SK-N-SH (cell line): ENCODE data around the gene BMP8A. TPM values are rescaled to one million over a fixed set of nuclear protein-coding genes. Genes with fewer than 3 reads are reported as not detected.

Experiments
- CTCF ChIA-PET: fragments of 300-600, 350-600 bp; formaldehyde crosslinking; extraction: SDS; loops from one replicate; lab custom pipeline; 2021; lab: Yijun Ruan, JAX
- POLR2A ChIA-PET: fragments of 350-600 bp; sonication (Branson Sonifier 250); formaldehyde crosslinking; extraction: SDS; loops from one replicate; lab custom pipeline; 2020; ENCODE audit warnings: antibody characterized with exemption, inconsistent platforms; lab: Yijun Ruan, JAX
- DNase-seq: peaks from one replicate; pipeline ENCODE4 v3.0.0; 2012
- H2AFZ ChIP-seq: fragments of 200-600 bp; sonication (generic); 2 replicates; pipeline ENCODE4 v1.8.1; 2016; ENCODE audit warnings: antibody characterized with exemption, mild to moderate bottlenecking, low read depth
- H3F3A ChIP-seq: fragments of 200-600 bp; sonication (generic); replicated peaks from 2 replicates; pipeline ENCODE3; 2016; ENCODE audit warnings: antibody characterized with exemption, mild to moderate bottlenecking; ENCODE audit not compliant: insufficient read depth
- H3K27ac ChIP-seq, 2 experiments: fragments of 200-500 bp in 1 of 2; fragments of 200-600 bp in 1 of 2; sonication (Bioruptor generic) in 1 of 2; sonication (generic), shearing (Covaris generic) in 1 of 2; 2 replicates each; pipeline versions ENCODE4 v1.5.1 to v1.6.1; 2014 to 2016; ENCODE audit warnings: low read depth in 2 of 2, inconsistent platforms in 1 of 2, low read length in 1 of 2, mild to moderate bottlenecking in 1 of 2, mixed read lengths in 1 of 2
- H3K27me3 ChIP-seq: fragments of 200-600 bp; sonication (generic), shearing (Covaris generic); 2 replicates; pipeline ENCODE4 v1.6.1; 2016; ENCODE audit warnings: mixed run types; ENCODE audit not compliant: insufficient read depth
- H3K36me3 ChIP-seq, 2 experiments: fragments of 200-500 bp in 1 of 2; fragments of 200-600 bp in 1 of 2; sonication (Bioruptor generic) in 1 of 2; sonication (generic) in 1 of 2; replicated peaks in 1 of 2; 2 replicates each; pipeline versions ENCODE3 to v1.5.1; 2014 to 2016; ENCODE audit warnings: low read length in 1 of 2, mild to moderate bottlenecking in 1 of 2; ENCODE audit not compliant: insufficient read depth in 2 of 2, control insufficient read depth in 1 of 2
- H3K4me1 ChIP-seq, 2 experiments: fragments of 200-500 bp in 1 of 2; fragments of 200-600 bp in 1 of 2; sonication (Bioruptor generic) in 1 of 2; sonication (generic), shearing (Covaris generic) in 1 of 2; 2 replicates each; pipeline versions ENCODE4 v1.5.1 to v1.6.1; 2014 to 2016; ENCODE audit warnings: low read depth in 1 of 2, low read length in 1 of 2, mixed run types in 1 of 2; ENCODE audit not compliant: insufficient read depth in 2 of 2, control insufficient read depth in 1 of 2
- H3K4me2 ChIP-seq: fragments of 200-600 bp; sonication (generic), shearing (Covaris generic); 2 replicates; pipeline ENCODE4 v1.6.1; 2017; ENCODE audit warnings: mixed run types
- H3K4me3 ChIP-seq, 2 experiments: fragments of 200-500 bp in 1 of 2; fragments of 200-600 bp in 1 of 2; sonication (Bioruptor generic) in 1 of 2; sonication (generic), shearing (Covaris generic) in 1 of 2; 2 replicates each; pipeline versions ENCODE4 v1.5.1 to v1.8.1; 2014 to 2016; ENCODE audit warnings: low read depth in 2 of 2, inconsistent platforms in 1 of 2, low read length in 1 of 2, mild to moderate bottlenecking in 1 of 2, mixed read lengths in 1 of 2, moderate library complexity in 1 of 2
- H3K79me2 ChIP-seq: fragments of 200-600 bp; sonication (generic); 2 replicates; pipeline ENCODE4 v1.8.1; 2017; ENCODE audit warnings: mild to moderate bottlenecking; ENCODE audit not compliant: insufficient read depth
- H3K9ac ChIP-seq: fragments of 200-600 bp; sonication (generic); 2 replicates; pipeline ENCODE4 v1.6.1; 2017; ENCODE audit warnings: mixed run types
- H3K9me2 ChIP-seq: fragments of 200-600 bp; sonication (generic); 2 replicates; pipeline ENCODE4 v1.6.1; 2017; ENCODE audit warnings: mixed run types
- H3K9me3 ChIP-seq: fragments of 200-600 bp; sonication (generic); 2 replicates; pipeline ENCODE4 v1.6.1; 2017; ENCODE audit warnings: mixed run types, mild to moderate bottlenecking, moderate library complexity
- H4K20me1 ChIP-seq: fragments of 200-600 bp; sonication (generic); 2 replicates; pipeline ENCODE4 v1.6.1; 2017; ENCODE audit warnings: mild to moderate bottlenecking, mixed run types; ENCODE audit not compliant: insufficient read depth
- FOXM1 ChIP-seq: IDR thresholded peaks from 2 replicates; pipeline ENCODE4 v1.4.0; 2012; ENCODE audit warnings: low read depth, mild to moderate bottlenecking
- IRF3 ChIP-seq: fragments of 150-350 bp; IDR thresholded peaks from 2 replicates; pipeline ENCODE4 v1.6.1; 2016; ENCODE audit warnings: mild to moderate bottlenecking, low read depth, low read length
- MXI1 ChIP-seq: IDR thresholded peaks from 2 replicates; pipeline ENCODE4 v1.6.1; 2012; ENCODE audit warnings: mild to moderate bottlenecking, low read depth, low read length, improper control_type of control experiment
- NRF1 ChIP-seq: IDR thresholded peaks from 2 replicates; pipeline ENCODE4 v1.6.1; 2012; ENCODE audit warnings: low read depth, mild to moderate bottlenecking, low read length
- POLR2AphosphoS5 ChIP-seq: IDR thresholded peaks from 2 replicates; pipeline ENCODE4 v1.6.1; 2012; ENCODE audit warnings: low read depth, low read length
- RCOR1 ChIP-seq: fragments of 150-350 bp; IDR thresholded peaks from 2 replicates; pipeline ENCODE4 v1.6.1; 2017; ENCODE audit warnings: antibody characterized with exemption, low read length
- REST ChIP-seq: IDR thresholded peaks from 2 replicates; pipeline ENCODE4 v1.6.1; 2012; ENCODE audit warnings: mild to moderate bottlenecking, low read depth, low read length, moderate library complexity
- RFX5 ChIP-seq: IDR thresholded peaks from 2 replicates; pipeline ENCODE4 v1.6.1; 2012; ENCODE audit warnings: mild to moderate bottlenecking, improper control_type of control experiment, low read length
- RXRA ChIP-seq: IDR thresholded peaks from 2 replicates; pipeline ENCODE4 v1.4.0; 2012; ENCODE audit warnings: low read depth, mild to moderate bottlenecking, borderline replicate concordance
- SIN3A ChIP-seq: IDR thresholded peaks from 2 replicates; pipeline ENCODE4 v1.6.1; 2012; ENCODE audit warnings: low read depth, mild to moderate bottlenecking, low read length, moderate library complexity, borderline replicate concordance
- TAF1 ChIP-seq: IDR thresholded peaks from 2 replicates; pipeline ENCODE4 v1.6.1; 2012; ENCODE audit warnings: low read depth, mild to moderate bottlenecking, low read length, moderate library complexity, borderline replicate concordance
- TCF12 ChIP-seq: IDR thresholded peaks from 2 replicates; pipeline ENCODE4 v1.4.0; 2012
- ZBTB33 ChIP-seq: IDR thresholded peaks from 2 replicates; pipeline ENCODE4 v1.4.0; 2012; ENCODE audit warnings: low read depth, borderline replicate concordance
- WGBS: methylation state at CpG from one replicate; pipeline ENCODE4 v1.1.6; 2017; ENCODE audit warnings: low lambda C conversion rate; 5-methylcytosine and 5-hydroxymethylcytosine counted together
- polyA plus RNA-seq, 3 experiments: library from polyadenylated mRNA; depleted of rRNA; stranded (reverse); fragments of >200 nt; gene quantifications; 2 replicates each; pipeline ENCODE4 v1.2.3, GENCODE V29; 2012

The BMP8A gene
- polyA plus RNA-seq, 1 of the 3 experiments (the other 2 are of a cell fraction): 0.16 TPM

GRCh38 chr1:39488793-39489566, 2.5 kb upstream of the BMP8A start:
- H3K4me3 ChIP-seq: no peak overlapping the region
- H3K9me3 ChIP-seq: no peaks in the 10 kb centered on the region
- no peaks in the 10 kb centered on the region; a peak in 1 of 4 replicates for H3K4me1 ChIP-seq
- no peaks in the 10 kb centered on the region for H3K79me2 ChIP-seq
- H3K27me3 ChIP-seq: no peaks in the 10 kb centered on the region; the same call in 1 of the 2 replicates
- CTCF ChIA-PET: interaction anchor here (0.9 to 2.2 kb wide), 4 partner anchors 11 to 390 kb away, joined by 3 to 5 read pairs (median 4); no protein-coding TSS in a partner anchor
- H2AFZ ChIP-seq: no peak overlapping the region
- no peaks in the 10 kb centered on the region for H3K9me2 ChIP-seq
- WGBS: 87% methylated on average over 6 of the region's 7 CpGs
- peaks cover 33 to 37% of the 10 kb centered on the region in 2 experiments for H3K36me3 ChIP-seq
- H3F3A ChIP-seq: peaks cover 37% of the 10 kb centered on the region
- POLR2A ChIA-PET: no interaction called here
- no peaks in the 10 kb centered on the region for H4K20me1 ChIP-seq
- H3K27ac ChIP-seq: no peak overlapping the region
- no peak overlapping the region for H3K9ac ChIP-seq
- H3K4me2 ChIP-seq: no peak overlapping the region
- DNase-seq: no peak
- TF ChIP-seq TCF12 (no peak), TAF1 (no peak), RCOR1 (no peak), ZBTB33 (no peak), FOXM1 (no peak), NRF1 (no peak), RFX5 (no peak), REST (no peak)
- TF ChIP-seq, all 33 proteins: peak for 0

GRCh38 chr1:39489567-39490239, 1.7 kb upstream of the BMP8A start:
- H3K4me3 ChIP-seq: no peak overlapping the region
- no peak overlapping the region for H3K4me2 ChIP-seq
- 94% methylated on average over 13 of the region's 13 CpGs for WGBS
- H3K36me3 ChIP-seq: peaks cover 26 to 31% of the 10 kb centered on the region in 2 experiments
- no peak for DNase-seq
- H3K27me3 ChIP-seq: no peaks in the 10 kb centered on the region; the same call in 1 of the 2 replicates
- no peak overlapping the region for H2AFZ ChIP-seq
- no peaks in the 10 kb centered on the region for H3K9me2 ChIP-seq
- peaks cover 34% of the 10 kb centered on the region for H3F3A ChIP-seq
- CTCF ChIA-PET: interaction anchor here (1.2 to 2.2 kb wide), 3 partner anchors 12 to 391 kb away, joined by 3 to 5 read pairs (median 4); no protein-coding TSS in a partner anchor
- H4K20me1 ChIP-seq: no peaks in the 10 kb centered on the region
- no peaks in the 10 kb centered on the region for H3K9me3 ChIP-seq
- TF ChIP-seq RXRA (no peak), IRF3 (no peak), SIN3A (0 out of 2 replicates have a peak, but pooled peaks have one; percentile 16), MXI1 (no peak), POLR2AphosphoS5 (0 out of 2 replicates have a peak, but pooled peaks have one; percentile 11)
- TF ChIP-seq, all 33 proteins: peak for 2
- H3K4me1 ChIP-seq: no peaks in the 10 kb centered on the region; a peak in 1 of 4 replicates
- POLR2A ChIA-PET: no interaction called here
- no peak overlapping the region for H3K9ac ChIP-seq
- H3K27ac ChIP-seq: no peak overlapping the region
- no peaks in the 10 kb centered on the region for H3K79me2 ChIP-seq
